HEK293T (cell line): Measurements from ENCODE around the gene ERC1.

Experiments
- ARNT ChIP-seq: fragments of 450-650 bp; IDR thresholded peaks from 2 replicates; pipeline ENCODE4 v1.6.1; 2017; ENCODE audit warnings: mild to moderate bottlenecking
- BHLHE40 ChIP-seq: fragments of 450-650 bp; IDR thresholded peaks from 2 replicates; pipeline ENCODE4 v1.6.1; 2016; ENCODE audit warnings: mild to moderate bottlenecking, moderate library complexity, borderline replicate concordance
- ELF4 ChIP-seq: fragments of 450-650 bp; IDR thresholded peaks from 2 replicates; pipeline ENCODE4 v1.6.1; 2017; ENCODE audit warnings: antibody characterized with exemption
- FOXA1 ChIP-seq: fragments of 450-650 bp; IDR thresholded peaks from 2 replicates; pipeline ENCODE4 v1.6.1; 2016; ENCODE audit warnings: mild to moderate bottlenecking
- FOXK2 ChIP-seq: fragments of 450-650 bp; IDR thresholded peaks from 2 replicates; pipeline ENCODE4 v1.6.1; 2016; ENCODE audit warnings: mild to moderate bottlenecking
- LEF1 ChIP-seq: fragments of 450-650 bp; IDR thresholded peaks from 2 replicates; pipeline ENCODE4 v1.6.1; 2017; ENCODE audit warnings: mild to moderate bottlenecking, borderline replicate concordance
- NFRKB ChIP-seq: fragments of 450-650 bp; IDR thresholded peaks from 2 replicates; pipeline ENCODE4 v1.6.1; 2016; ENCODE audit warnings: mild to moderate bottlenecking, moderate library complexity
- SP1 ChIP-seq: fragments of 450-650 bp; IDR thresholded peaks from 2 replicates; pipeline ENCODE4 v1.6.1; 2017
- SUZ12 ChIP-seq: fragments of 450-650 bp; IDR thresholded peaks from 2 replicates; pipeline ENCODE4 v1.6.1; 2016; ENCODE audit warnings: mild to moderate bottlenecking
- TF ChIP-seq, protein P1 (sequence below): fragments of 450-650 bp; IDR thresholded peaks from 2 replicates; pipeline ENCODE4 v1.6.1; 2016

DNA sequence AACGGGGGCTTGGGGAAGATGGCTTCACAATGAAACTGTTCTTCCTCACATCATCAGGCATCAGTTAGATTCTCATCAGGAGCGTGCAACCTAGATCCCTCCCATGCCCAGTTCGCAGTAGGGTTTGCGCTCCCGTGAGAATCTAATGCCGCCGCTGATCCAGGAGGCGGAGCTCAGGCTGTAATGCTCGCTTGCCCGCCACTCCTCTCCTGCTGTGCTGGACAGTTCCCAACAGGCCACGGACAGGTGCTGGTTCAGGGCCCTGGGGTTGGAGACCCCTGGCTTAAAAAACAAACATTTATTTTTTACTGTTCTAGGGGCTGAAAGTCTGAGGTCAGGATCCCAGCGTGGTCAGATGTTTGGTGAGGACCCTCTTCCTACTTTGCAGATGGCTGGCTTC is 422.9 kb downstream of the ERC1 start:
- TF ChIP-seq LEF1 (no peak), BHLHE40 (no peak), FOXA1 (no peak), SUZ12 (no peak), FOXK2 (no peak), SP1 (no peak), NFRKB (no peak), ARNT (no peak), ELF4 (no peak)
- TF ChIP-seq, protein P1, sequence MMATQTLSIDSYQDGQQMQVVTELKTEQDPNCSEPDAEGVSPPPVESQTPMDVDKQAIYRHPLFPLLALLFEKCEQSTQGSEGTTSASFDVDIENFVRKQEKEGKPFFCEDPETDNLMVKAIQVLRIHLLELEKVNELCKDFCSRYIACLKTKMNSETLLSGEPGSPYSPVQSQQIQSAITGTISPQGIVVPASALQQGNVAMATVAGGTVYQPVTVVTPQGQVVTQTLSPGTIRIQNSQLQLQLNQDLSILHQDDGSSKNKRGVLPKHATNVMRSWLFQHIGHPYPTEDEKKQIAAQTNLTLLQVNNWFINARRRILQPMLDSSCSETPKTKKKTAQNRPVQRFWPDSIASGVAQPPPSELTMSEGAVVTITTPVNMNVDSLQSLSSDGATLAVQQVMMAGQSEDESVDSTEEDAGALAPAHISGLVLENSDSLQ = no peak
